ENCODE measurements around the gene LTBP2.

The LTBP2 gene

DNA sequence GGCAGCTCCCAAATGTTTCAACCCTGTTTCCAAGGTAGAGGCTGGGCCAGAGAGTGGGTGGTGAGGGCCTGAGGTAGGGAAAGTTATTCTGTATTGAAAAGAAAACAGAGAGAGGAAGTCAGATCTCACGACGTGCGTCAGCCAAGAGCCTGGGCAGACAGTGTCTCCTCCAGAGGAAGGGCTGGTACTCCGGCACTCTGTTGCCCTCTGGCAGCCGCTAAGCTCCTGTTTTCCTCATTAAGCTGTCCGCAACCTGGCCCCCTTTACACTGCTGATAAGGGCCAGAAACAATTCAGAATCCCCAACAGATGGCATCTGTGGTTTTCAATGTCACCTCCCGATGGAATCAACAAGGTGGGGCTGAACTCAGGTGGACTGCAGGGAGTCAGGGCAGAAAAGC, 26.0 kb upstream of the LTBP2 start:
- DNase-seq (ENCODE audit: low read depth) = no peak

DNA sequence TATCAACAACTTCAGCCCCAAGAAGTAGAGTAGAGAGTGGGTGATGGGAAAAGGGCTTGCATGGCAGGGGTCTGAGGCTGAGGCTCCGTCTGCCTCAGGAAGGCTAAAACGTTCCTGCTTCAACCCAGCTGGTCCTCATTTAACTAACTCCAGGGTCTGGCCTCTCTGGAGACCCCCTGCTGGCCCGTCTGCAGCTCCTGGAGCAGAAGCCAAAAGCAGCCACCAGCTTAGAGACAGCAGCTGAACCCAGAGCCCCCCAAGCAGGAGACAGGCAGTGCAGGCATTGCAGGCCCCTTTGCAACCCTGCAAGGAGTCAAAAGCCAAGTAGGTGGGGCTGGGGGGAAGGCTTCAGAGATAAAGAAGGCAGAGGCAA, 25.1 kb upstream of the LTBP2 start:
- DNase-seq (ENCODE audit: low read depth) = no peak

DNA sequence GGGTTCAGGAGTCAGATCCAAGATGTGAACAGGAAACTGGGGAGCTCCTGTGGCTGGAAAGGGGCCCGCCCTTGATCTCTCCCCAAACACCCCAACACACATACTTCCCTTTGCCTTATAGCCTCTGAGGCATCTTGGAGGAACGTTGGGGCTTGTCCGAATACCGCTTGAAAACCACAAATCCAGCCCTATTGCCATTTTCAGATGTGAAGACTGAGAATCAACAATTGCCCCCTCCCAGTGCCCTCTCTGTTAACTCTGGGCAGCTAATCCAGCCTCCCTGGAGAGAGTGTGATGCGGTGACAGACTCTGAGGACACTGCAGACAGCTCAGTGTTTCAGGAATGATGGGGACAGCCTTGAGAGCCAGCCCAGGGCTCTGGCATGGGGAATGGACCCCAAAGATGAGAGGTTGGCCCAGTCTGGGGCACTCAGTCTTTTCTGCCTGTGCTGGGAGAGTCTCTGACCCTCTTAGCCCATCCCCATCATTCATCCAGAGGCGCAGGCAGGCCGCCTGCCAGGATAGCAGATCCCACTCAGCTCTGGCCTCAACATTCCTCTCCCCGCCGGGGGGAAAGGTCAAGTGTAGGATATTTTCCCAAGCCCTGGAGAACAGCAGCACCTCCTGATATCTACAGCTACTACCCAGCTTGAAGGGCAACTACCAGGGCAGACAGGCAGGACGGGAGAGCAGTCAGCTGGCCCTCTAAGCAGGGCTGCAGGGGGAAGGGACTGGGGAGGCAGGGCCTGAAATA, 24.6 kb upstream of the LTBP2 start:
- DNase-seq (ENCODE audit: low read depth) = no peak

DNA sequence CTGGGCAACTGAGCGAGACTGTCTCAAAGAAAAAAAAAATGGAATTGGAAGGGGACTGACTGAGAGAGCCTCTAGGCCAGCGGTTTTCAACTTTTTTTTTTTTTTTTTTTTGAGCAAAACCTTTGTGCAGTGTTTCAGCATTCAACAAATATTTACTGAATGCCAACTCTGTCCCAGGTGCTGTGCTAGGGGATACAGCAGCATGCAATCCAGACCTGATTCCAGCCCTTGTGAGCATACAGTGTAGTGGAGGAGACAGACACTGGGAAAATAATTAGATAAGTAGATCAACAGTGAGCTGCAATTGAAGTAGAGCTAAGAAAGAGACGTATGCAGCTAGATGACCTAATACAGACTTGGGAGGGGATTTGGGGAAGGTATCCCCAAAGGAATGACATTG, 23.8 kb upstream of the LTBP2 start:
- no peak for DNase-seq (ENCODE audit: low read depth)

DNA sequence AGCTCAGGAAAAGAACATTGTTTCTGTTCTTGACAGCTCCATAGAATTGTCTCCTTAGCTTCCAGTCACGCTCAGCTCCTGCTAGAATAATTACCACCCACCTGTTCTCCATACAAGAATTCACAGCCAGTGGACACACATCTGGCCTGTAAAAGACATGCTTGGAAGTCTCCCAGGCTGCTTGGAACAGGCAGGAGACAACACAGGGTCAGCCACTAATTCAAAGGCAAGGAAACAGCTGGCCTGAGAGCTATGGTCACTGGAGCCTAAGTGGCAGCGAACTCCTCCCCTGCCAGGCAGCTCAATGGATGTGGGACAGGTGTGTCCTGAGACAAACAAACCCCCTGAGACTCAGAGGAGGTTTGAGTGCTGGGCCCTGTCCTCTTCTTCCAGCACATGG, 22.9 kb upstream of the LTBP2 start:
- DNase-seq (ENCODE audit: low read depth) = no peak

DNA sequence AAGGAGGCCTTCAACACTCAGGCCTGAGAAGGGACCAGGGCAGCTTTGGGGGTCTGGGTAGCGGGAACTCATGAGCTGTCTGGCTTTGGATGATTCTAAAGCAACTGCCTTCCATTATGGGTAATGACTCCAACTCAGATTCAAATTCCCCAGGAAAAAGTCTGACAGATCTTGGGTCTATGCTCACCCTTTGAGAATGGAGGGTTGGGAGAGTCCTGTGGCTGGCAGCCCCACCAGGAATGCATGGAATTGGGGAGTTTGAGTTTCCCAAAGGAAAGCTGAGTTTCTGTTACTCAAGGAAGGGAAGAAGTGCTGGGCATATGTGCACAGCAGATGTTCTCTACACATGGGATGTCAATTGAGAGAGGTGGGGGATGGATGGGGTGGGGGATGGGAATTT, 22.4 kb upstream of the LTBP2 start:
- DNase-seq (ENCODE audit: low read depth) = no peak

DNA sequence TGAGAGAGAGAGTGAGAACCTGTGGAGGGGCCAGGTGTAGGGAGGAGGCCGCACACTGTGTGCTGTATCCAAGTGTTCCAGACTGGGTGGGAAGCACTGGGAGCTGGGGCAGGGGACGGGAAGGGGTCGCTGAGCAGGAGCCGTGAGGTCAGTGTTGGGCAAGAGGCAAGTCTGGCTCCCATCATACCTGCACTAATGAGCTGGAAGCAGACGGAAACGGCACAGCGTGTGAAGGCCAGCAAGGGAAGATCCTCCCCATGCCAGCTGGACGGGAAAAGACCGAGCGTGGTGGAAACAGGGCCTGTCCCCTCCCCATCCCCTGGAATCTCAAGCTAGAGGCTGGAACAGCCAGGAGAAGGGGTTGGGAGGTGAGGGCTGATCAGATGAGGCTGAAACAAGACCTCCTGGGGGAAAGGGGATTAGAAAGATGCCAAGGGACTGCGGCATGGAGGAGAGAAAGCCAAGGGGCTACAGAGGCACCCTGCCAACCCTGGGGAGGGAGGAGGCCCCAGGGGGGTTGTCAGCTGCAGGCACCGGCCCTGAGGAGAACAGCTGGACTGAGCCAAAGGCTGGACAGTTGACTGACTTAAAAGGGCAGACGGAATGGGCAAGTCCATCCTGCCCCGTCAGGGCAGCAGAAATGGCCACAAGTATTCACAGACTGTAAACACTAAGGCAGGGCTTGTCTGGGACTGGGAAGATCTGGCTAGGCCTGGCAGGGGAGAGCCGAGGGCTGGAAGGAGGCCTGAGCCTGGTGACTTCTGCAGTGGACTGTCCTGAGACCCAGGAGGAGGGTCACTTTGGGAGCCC, 19.0 kb upstream of the LTBP2 start:
- no peak for DNase-seq (ENCODE audit: low read depth)

DNA sequence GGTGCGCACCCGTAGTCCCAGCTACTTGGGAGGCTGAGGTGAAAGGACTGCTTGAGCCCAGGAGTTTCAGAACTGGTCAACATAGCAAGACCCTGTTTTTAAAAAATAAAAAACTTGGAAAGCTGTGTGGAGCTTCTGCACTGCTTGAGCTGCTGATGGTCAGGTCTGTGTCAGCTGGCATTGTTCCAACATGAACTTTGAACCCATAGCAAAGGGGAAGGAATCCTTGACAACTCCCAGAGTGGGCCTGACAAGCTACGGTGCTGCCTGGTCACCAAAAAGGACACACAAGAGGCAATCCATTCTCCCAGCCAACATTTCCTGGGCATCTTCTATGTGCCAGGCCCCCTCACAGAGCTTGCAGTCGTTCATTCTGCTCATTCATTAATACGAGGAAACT, 16.4 kb upstream of the LTBP2 start:
- DNase-seq (ENCODE audit: low read depth) = no peak

DNA sequence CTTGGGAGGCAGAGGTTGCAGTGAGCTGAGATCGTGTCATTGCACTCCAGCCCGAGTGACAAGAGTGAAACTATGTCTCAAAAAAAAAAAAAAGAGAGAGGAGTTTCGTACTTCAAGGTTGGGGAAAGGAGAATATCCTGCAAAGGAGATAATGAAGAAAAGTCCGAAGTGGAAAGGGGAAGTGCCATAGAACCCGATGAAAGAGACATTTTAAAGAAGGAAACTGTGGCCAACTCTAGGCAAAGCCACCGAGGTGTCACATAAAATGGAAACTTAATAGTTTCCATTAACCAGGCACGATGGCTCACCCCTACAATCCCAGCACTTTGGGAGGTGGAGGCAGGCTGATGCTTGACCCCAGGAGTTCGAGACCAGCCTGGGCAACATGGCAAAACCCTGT, 15.0 kb upstream of the LTBP2 start:
- DNase-seq (ENCODE audit: low read depth) = no peak

DNA sequence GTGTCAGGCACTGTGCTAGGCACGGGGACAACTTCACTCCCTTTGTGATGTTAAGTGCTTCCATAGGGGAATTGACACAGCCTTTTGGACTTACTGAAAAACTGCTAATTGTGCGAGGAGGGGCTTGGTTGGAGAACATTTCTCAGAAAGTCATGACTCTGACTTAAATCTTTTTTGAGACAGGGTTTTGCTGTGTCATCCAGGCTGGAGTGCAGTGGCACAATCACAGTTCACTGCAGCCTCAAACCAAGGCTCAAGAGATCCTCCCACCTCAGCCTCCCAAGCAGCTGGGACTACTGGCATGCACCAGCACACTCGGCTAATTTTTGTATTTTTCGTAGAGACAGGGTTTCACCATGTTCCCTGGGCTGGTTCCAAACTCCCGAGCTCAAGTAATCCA, 10.2 kb upstream of the LTBP2 start:
- DNase-seq (ENCODE audit: low read depth) = no peak

DNA sequence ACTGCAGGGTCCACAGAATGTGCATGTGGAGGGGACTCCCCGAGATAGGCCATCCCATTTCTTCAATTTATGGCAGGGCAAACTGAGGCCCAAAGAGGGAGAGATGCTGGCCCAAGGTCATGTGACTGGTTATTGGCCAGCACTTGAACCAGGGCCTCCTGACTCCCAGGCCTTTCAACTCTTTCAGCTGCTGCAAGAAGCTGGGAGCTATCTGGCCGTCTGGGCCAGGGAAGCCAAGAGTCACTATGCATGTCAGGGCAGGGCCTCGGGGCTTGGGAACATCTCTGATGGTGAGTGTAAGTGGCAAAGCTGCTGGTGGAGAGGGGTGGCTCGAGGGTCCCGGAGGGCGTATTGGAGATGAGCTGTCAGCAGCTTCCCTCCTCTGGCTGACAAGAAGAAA, 9.5 kb upstream of the LTBP2 start:
- DNase-seq (ENCODE audit: low read depth) = no peak

DNA sequence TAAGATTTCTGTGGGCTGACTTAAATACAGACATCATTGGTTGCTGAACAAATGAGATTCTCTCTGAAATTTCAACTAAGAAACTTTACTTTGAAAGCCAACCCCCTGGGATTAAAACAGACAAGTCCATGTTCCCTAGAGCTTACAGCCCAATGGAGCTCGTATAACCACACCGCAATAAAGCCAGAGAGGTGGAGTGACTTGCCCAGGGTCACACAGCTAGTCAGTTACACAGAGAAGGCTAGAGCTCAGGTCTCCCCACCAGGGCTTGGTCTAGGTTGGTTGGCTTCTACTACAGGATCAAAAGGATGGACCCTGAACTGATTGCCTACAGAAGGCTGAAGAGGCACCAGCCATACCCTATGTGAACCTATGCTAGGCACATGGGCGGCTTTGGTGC, 8.9 kb upstream of the LTBP2 start:
- DNase-seq (ENCODE audit: low read depth) = no peak

DNA sequence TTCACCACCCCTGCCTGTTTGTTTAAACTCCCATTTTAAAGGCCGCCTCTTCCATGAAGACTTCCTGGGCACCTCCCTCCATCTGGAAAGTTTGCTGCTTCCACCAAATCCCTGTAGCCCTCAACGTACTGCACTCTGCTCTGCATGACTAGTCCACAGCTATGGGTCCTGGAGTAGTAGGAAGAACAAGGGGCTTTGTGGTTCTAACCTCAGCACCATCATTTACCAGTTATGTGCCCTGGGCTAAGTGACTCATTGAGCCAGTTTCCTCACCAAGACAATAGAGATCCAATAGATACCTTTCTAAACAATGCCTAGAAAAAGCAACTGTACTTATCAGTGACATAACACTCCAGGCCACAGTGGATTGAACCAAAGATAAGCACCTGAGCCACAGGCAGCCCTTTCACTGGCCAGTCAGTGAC, 8.5 kb upstream of the LTBP2 start:
- no peak for DNase-seq (ENCODE audit: low read depth)

DNA sequence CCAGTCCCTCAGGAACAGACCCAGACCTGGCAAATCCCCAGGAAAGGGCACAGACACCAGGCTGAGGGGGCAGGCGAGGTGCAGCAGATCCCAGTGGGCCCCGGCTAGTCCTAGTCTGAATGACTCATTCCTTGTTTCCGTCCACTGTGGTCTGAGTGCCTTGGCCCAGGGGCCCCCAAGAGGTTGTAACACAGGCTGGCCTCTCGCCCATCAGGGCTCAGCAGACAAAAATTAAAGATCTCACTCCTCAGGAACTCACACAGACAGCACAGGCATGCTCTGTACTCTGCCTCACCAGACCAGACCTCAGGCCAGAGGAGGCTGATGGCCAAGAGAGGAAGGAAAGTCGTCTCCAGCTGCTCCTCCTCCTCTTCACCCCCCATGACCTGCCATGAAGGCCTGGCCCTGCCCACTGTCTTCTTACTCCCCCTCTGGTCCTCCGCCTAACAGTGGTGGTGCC, 7.7 kb upstream of the LTBP2 start:
- DNase-seq (ENCODE audit: low read depth) = no peak

DNA sequence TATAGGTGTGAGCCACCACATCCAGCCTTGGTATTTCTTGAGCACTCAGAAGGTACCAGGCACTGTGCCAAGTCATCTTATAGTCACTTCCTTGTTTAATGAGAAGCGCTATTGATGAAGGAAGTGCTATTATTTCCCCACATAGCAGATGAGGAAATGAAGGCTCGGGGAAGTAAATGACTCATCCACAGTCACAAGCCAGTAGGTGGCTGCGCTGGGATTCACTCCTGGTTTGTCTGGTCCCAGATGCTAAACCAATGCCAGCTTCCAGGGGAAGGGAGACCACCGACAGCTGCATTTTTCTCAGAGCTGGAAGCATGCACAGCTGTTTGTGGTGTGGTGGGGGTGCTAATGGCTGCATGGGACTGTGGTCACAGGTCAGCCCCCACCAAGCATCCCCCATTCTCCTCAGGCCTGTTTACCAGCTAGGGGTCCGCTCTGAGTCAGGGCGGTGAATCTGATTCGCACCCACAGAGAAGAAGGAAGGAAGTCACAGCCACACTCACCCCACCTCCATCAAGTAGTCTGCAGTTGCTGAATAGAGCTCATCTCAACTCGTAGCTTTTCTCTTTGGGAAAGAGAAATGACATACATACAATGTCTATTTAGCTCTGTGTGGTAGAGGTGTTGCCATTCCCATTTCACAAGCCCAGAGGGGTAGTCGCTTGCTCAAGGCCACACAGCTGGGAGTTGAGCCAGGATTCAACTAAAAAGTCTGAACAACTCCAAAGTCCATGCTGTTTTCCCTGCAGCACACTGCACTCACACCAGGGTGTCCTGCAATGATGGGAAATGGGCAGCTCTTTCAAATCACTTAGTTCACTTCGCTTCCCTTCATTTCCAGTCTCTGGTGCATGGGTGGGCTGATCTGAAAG, 6.3 kb upstream of the LTBP2 start:
- DNase-seq (ENCODE audit: low read depth) = peak; percentile 44

DNA sequence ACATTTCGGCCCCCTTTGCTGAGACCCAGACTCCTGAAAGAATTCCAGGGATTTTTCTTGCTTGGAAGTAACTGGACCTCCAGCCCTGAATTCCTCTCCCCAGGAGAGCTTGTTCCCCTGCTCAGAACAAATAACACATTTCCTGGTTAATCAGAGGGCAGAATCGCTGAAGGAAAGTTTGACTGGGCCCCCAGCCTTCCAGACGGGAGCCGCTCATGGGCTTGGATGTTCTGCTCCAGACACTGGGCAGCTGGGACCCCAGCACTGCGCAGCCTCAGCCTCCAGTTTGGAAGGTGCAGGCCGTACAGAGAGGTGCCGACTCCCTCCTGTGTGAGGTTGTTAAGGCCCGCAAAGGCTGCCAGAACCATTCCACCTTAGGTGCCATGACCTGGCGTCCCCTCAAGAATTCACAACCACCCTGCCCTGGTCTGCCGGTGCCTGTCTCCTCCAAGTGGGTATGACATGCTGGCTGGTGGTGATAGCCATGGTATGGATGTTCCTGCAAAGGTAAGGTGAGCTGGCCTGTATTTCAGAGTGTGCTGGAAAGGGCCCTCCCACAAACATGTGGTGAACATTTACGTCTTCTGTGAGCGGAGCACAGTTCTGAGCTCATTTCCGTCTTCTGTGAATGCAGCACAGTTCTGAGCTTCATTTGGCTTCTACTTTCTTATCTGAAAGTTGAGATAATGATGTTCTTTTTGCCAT, 5.1 kb upstream of the LTBP2 start:
- no peak for DNase-seq (ENCODE audit: low read depth)

DNA sequence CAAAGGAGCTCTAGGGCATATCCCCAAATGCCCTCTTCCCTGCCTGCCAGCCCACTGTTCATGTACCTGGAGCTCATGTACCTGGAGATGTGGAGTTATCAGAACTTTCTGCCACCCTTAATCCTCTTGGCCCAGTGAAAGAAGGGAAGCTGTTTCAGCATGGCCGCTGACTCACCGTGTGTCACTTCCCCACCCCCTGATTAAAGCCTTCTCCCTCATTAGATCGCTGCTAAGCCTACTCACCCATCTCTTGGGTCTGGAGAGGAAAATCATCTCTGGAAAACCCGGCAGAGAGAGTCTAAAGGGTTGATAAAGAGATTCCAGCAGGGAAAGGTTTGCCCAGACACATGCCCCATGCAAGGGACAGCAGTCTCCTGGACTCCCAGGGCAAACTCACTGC, 4.5 kb upstream of the LTBP2 start:
- no peak for DNase-seq (ENCODE audit: low read depth)

DNA sequence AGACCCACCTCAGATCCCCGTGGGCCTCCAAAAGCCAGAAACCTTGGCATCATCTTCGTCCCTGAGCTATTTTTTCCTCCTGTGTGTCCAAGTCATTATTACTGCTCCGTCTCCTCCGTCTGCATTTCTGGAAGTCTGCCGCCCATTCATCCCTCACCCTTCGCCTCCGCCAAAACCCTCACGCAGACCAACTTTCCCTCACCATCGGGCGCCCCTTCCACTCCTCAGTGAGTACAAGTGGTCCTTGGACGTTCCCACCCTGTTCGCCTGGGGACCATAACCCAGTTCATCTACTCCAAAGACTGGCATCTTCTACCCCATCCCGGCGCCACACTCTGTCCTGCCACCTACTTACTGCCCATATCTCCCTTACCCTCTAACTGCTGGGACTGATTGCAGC, 3.7 kb upstream of the LTBP2 start:
- DNase-seq (ENCODE audit: low read depth) = no peak

DNA sequence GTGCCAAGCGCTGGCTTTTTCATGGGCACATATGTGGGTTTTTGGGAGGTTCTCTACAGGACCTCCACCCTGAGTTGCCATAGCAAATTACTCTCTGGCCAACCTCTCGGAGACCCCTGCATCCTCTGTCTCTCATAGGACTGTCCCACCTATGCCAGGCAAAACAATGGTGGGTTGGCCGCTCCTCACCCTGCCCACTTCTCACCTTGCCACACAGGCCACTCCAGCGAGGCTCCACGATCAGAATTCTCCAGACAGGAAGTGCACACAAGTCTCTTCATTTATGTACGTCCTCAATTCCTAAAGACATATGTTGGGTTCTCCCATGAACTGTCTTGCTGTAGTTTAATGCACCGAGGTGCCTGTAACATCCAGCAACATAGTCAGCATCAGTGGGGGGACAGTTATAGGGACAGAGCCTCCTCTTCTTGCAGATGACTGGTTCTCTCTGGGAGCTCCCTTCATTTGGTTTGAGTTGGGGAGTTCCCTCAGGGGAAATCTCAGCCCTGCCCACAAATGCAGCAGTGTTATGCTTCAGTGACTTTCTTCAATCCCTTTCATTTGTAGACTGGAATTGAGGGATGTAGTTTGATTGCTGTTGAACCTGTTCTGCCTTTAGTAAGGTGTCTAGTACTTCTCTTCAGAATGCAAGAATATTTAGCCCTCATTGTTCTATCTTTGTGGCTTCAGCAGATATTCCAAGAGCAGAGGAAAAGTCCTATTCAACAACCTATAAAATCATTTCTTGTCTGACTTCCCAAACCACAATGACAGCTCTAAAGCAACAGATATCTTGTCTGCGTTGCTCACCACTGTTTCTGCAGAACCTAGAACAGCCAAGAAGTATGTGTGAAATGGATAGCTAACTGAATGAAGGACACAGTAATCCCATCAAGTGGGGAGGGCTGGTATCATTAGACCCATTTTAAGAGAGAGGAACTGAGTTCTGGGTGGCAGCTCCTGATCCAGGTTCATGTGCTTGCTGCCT, 2.8 kb upstream of the LTBP2 start:
- no peak for DNase-seq (ENCODE audit: low read depth)

DNA sequence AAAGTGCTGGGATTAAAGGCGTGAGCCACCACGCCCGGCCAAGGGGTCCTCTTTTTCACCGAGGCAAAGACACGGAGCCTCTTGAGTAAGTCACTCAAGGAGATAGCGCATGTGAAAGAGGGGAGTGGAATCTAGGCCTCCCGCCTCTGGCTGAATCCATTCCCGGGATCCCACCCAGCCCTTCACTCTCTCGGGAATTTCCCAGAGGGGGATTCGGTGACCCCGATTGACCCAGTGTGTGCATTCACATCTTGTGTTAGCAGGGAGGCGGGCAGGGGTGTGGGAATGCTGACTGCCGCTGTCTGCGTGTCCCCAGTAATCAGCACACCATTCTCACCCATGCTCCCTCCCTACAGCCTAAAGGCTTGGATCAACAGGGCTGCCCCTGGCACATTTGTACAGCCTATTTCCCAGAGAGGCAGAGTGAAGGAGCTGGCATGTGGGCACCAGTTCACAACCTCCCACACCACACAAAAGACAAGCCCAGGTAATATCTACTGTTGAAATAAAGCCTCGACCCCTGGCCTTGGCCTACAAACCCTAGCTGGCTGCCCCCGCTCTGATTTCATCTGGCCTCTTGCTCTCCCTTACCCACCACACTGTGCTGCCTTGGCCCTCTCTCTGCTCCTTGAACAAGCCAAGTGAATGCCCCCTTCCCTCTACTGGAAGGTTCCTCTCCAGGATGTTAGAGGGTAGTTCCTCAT, 1.3 kb upstream of the LTBP2 start:
- no peak for DNase-seq (ENCODE audit: low read depth)

Data from activated T-helper 9 cell treated with anti-CD3 and anti-CD28 coated beads, Interleukin-2, amount 50 U/mL, for 16 hours (primary cell).